ENCODE data around the gene S1PR1. TPM values are rescaled to one million over a fixed set of nuclear protein-coding genes. Genes with fewer than 3 reads are reported as not detected.

The S1PR1 gene
- total and polyA plus RNA-seq, 2 donors, result 17.1 to 45.6 TPM

DNA sequence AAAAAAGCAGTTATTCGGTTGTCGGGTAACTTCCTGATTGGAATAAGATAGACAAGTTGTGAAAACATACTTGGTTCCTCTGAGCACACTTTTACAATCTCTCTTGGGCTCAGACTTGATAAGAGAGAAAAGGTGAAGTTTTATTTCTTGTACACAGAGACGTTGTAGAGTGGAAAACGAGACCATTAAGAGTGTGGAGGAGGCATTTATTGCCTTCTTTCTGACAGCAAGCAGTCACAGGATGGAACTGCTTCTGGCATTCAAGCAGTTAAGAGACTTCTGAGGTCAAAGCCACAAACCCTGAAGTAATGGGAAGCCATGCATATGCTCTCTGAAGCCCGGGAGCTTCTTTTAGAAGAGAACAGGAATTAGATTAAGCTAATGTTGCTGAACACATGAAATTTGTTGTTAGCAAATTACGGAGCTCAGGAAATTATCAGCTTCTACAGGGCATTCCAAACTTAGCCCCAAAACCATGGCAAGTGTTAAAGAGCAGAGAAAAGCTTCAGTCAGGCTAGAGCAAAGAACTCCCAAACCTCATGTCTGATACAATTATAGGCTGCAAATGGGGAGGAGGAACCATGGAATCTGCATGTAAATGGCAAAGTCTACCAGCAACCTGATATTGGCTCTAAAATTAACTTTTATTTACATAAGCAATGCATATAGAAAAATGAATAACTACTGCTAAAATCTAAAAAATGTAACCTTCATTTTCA is 26.0 kb downstream of the S1PR1 start:
- no peaks in the 10 kb centered on the region for H3K9me3 ChIP-seq (ENCODE audit: control insufficient read depth in 2 of 2, insufficient read depth in 1 of 2, low read length in 1 of 2)
- no peaks in the 10 kb centered on the region for H3K27me3 ChIP-seq (ENCODE audit: control insufficient read depth in 2 of 2, insufficient read depth in 1 of 2, low read length in 1 of 2)
- H3K4me3 ChIP-seq (ENCODE audit: low read length in 2 of 2), result no peak overlapping the region
- peak overlapping the region in 1 of 2 donors; percentile 63 for H3K27ac ChIP-seq (ENCODE audit: low read depth in 1 of 2, low read length in 1 of 2)
- H3K4me1 ChIP-seq (ENCODE audit: control insufficient read depth in 2 of 2, insufficient read depth in 2 of 2, low read length in 2 of 2), result peaks cover 7 to 25% of the 10 kb centered on the region in 2 donors
- WGBS, result 3% methylated on average over 6 of the region's 6 CpGs
- no peaks in the 10 kb centered on the region for H3K36me3 ChIP-seq (ENCODE audit: control insufficient read depth in 2 of 2, insufficient read depth in 2 of 2, low read length in 1 of 2)
- peak in 6 of 9 donors; percentile 53 to 87 (median 62) for DNase-seq (ENCODE audit: low read depth in 6 of 9, low spot score in 9 of 9)

DNA sequence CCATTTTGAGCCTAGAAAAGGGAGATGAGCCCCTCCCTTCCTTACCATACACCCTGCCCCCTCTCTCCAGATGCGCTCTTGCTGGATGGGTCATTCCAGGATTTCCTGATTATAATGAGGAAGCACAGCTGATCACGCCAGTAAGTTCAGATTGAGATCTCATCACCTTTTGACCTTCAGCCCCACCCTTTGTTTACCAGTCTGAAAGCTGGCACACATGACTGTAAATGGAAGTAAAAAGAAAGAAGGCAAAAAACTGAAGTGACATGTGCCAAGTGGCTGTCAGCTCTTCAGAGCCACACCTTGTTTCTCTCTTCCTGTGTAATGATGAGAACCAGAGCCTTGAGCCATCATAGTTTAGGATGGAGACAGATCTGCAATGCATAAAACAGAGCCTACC is 27.9 kb downstream of the S1PR1 start:
- peaks cover 7 to 21% of the 10 kb centered on the region in 2 donors for H3K4me1 ChIP-seq (ENCODE audit: control insufficient read depth in 2 of 2, insufficient read depth in 2 of 2, low read length in 2 of 2)
- H3K9me3 ChIP-seq (ENCODE audit: control insufficient read depth in 2 of 2, insufficient read depth in 1 of 2, low read length in 1 of 2), result no peaks in the 10 kb centered on the region
- 70% methylated on average over 2 of the region's 2 CpGs for WGBS
- H3K27me3 ChIP-seq (ENCODE audit: control insufficient read depth in 2 of 2, insufficient read depth in 1 of 2, low read length in 1 of 2), result no peaks in the 10 kb centered on the region
- H3K4me3 ChIP-seq (ENCODE audit: low read length in 2 of 2), result no peak overlapping the region
- H3K27ac ChIP-seq (ENCODE audit: low read depth in 1 of 2, low read length in 1 of 2), result no peak overlapping the region
- no peaks in the 10 kb centered on the region for H3K36me3 ChIP-seq (ENCODE audit: control insufficient read depth in 2 of 2, insufficient read depth in 2 of 2, low read length in 1 of 2)
- peak in 2 of 9 donors; percentile 26 to 59 for DNase-seq (ENCODE audit: low read depth in 6 of 9, low spot score in 9 of 9)

DNA sequence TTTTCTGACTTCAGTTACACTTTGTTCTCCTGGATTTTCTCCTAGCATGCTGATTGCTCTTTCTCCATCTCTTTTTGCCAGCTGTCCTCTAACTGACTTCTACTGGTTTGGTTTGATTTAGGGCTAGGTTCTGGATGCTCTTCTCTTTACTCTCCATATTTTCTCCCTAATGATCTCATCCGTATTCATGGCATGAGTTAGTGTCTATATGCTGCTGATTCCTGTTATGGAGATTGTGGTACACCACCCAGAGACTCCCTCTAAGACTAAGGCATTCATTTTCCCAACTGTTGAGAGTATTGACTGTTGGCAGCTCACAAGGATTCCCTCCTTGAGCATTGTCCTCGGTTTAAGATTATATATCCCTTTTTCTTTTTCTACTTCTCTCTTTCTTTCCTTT is 28.9 kb downstream of the S1PR1 start:
- H3K27ac ChIP-seq (ENCODE audit: low read depth in 1 of 2, low read length in 1 of 2), result no peak overlapping the region
- no peaks in the 10 kb centered on the region for H3K9me3 ChIP-seq (ENCODE audit: control insufficient read depth in 2 of 2, insufficient read depth in 1 of 2, low read length in 1 of 2)
- H3K36me3 ChIP-seq (ENCODE audit: control insufficient read depth in 2 of 2, insufficient read depth in 2 of 2, low read length in 1 of 2), result no peaks in the 10 kb centered on the region
- H3K27me3 ChIP-seq (ENCODE audit: control insufficient read depth in 2 of 2, insufficient read depth in 1 of 2, low read length in 1 of 2), result no peaks in the 10 kb centered on the region
- DNase-seq (ENCODE audit: low read depth in 6 of 9, low spot score in 9 of 9), result no peak
- peaks cover 7 to 21% of the 10 kb centered on the region in 2 donors for H3K4me1 ChIP-seq (ENCODE audit: control insufficient read depth in 2 of 2, insufficient read depth in 2 of 2, low read length in 2 of 2)
- H3K4me3 ChIP-seq (ENCODE audit: low read length in 2 of 2), result no peak overlapping the region
- 94% methylated on average over 2 of the region's 2 CpGs for WGBS

DNA sequence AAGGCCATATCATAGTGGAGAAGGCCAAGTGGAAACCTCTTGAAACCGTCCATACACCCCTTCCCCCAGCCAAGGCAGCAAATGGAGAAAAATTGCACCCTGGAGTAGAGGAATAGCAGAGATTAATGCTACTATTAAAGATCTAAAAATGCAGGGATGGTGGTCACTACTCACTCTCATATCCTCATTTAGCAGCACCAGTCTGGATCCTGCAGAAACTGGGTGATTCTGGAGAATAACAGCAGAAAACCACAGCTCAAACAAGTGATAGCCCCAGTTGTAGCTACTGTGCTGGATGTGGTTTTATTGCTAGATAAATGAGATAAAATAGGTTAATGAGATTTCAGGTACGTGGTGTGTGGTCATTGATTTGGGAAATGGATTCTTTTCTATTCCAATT is 30.3 kb downstream of the S1PR1 start:
- 93% methylated on average over 2 of the region's 2 CpGs for WGBS
- no peak for DNase-seq (ENCODE audit: low read depth in 6 of 9, low spot score in 9 of 9)
- no peaks in the 10 kb centered on the region for H3K9me3 ChIP-seq (ENCODE audit: control insufficient read depth in 2 of 2, insufficient read depth in 1 of 2, low read length in 1 of 2)

DNA sequence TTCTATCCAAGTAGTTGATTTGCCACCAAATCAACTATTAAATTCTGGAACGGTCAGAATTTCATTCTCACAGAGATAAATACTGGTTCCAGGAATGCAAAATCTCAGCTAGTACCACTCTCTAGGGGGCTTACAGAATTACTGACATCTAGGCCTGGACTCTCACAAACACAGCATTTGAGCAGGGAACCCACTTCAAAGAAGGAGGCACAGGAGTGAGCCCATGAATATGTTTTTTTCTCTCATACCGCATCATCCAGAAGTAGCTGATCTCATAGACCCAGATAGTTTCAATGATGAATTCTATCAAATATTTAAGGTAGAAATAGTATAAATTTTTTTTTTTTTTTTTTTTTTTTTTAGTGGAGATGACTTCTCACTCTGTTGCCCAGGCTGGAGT is 32.1 kb downstream of the S1PR1 start:
- Histone ChIP-seq H3K27ac (ENCODE audit: low read depth in 1 of 2, low read length in 1 of 2) (no peak overlapping the region), H3K36me3 (ENCODE audit: control insufficient read depth in 2 of 2, insufficient read depth in 2 of 2, low read length in 1 of 2) (no peaks in the 10 kb centered on the region), H3K27me3 (ENCODE audit: control insufficient read depth in 2 of 2, insufficient read depth in 1 of 2, low read length in 1 of 2) (no peaks in the 10 kb centered on the region), H3K9me3 (ENCODE audit: control insufficient read depth in 2 of 2, insufficient read depth in 1 of 2, low read length in 1 of 2) (no peaks in the 10 kb centered on the region), H3K4me1 (ENCODE audit: control insufficient read depth in 2 of 2, insufficient read depth in 2 of 2, low read length in 2 of 2) (peaks cover 0 to 8% of the 10 kb centered on the region in 2 donors), H3K4me3 (ENCODE audit: low read length in 2 of 2) (no peak overlapping the region)
- DNase-seq (ENCODE audit: low read depth in 6 of 9, low spot score in 9 of 9), result no peak
- 97% methylated on average over 2 of the region's 2 CpGs for WGBS

More for the DNA sequence above, 30.3 kb downstream of the S1PR1 start:
- Histone ChIP-seq H3K27ac (ENCODE audit: low read depth in 1 of 2, low read length in 1 of 2) (no peak overlapping the region), H3K4me1 (ENCODE audit: control insufficient read depth in 2 of 2, insufficient read depth in 2 of 2, low read length in 2 of 2) (peaks cover 7 to 20% of the 10 kb centered on the region in 2 donors), H3K27me3 (ENCODE audit: control insufficient read depth in 2 of 2, insufficient read depth in 1 of 2, low read length in 1 of 2) (no peaks in the 10 kb centered on the region), H3K4me3 (ENCODE audit: low read length in 2 of 2) (no peak overlapping the region), H3K36me3 (ENCODE audit: control insufficient read depth in 2 of 2, insufficient read depth in 2 of 2, low read length in 1 of 2) (no peaks in the 10 kb centered on the region)

DNA sequence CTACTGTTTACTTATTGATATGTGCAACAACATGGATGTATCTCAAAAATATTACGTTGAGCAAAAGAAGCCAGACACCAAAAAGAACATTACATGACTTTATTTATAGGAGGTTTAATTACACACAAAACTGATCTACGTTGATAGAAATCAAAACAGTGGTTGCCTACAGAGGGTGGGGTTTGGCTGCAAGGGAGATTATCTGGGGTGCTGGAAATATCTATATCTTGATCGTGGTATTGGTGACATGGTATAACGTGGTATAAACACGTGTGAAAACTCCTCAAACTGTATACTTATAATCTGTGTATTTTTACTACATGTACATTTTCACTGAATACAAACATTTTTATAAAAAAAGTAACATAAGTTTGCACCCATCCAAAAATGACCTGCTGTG is 38.9 kb downstream of the S1PR1 start:
- H3K9me3 ChIP-seq (ENCODE audit: control insufficient read depth in 2 of 2, insufficient read depth in 1 of 2, low read length in 1 of 2), result no peaks in the 10 kb centered on the region
- no peak for DNase-seq (ENCODE audit: low read depth in 6 of 9, low spot score in 9 of 9)
- H3K27ac ChIP-seq (ENCODE audit: low read depth in 1 of 2, low read length in 1 of 2), result no peak overlapping the region
- no peaks in the 10 kb centered on the region for H3K36me3 ChIP-seq (ENCODE audit: control insufficient read depth in 2 of 2, insufficient read depth in 2 of 2, low read length in 1 of 2)
- H3K27me3 ChIP-seq (ENCODE audit: control insufficient read depth in 2 of 2, insufficient read depth in 1 of 2, low read length in 1 of 2), result no peaks in the 10 kb centered on the region
- peaks cover 2 to 7% of the 10 kb centered on the region in 2 donors for H3K4me1 ChIP-seq (ENCODE audit: control insufficient read depth in 2 of 2, insufficient read depth in 2 of 2, low read length in 2 of 2)
- H3K4me3 ChIP-seq (ENCODE audit: low read length in 2 of 2), result no peak overlapping the region
- 86% methylated on average over 5 of the region's 5 CpGs for WGBS

DNA sequence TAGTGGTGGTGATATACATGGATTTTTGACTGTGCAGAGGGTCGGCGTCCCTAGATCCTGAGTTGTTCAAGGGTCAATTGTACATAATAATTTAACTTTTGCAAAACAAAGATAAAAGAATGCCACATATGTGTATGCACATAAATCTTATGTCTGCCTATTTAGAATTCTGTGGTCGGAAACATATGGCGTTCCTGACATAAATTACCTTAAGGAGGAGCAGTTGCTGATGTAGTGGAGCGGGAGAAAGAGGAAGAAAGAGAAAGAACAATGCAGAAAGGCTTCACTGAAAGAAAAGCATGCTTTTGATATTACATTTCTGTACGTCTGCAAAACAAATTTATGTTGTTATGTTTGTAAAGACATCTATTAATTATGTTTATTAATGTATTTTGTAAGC is 40.0 kb downstream of the S1PR1 start:
- no peak overlapping the region for H3K27ac ChIP-seq (ENCODE audit: low read depth in 1 of 2, low read length in 1 of 2)
- no peak overlapping the region for H3K4me3 ChIP-seq (ENCODE audit: low read length in 2 of 2)
- no peak for DNase-seq (ENCODE audit: low read depth in 6 of 9, low spot score in 9 of 9)
- no peaks in the 10 kb centered on the region for H3K27me3 ChIP-seq (ENCODE audit: control insufficient read depth in 2 of 2, insufficient read depth in 1 of 2, low read length in 1 of 2)
- 20% methylated on average over 6 of the region's 6 CpGs for WGBS
- H3K4me1 ChIP-seq (ENCODE audit: control insufficient read depth in 2 of 2, insufficient read depth in 2 of 2, low read length in 2 of 2), result peaks cover 2 to 7% of the 10 kb centered on the region in 2 donors
- no peaks in the 10 kb centered on the region for H3K36me3 ChIP-seq (ENCODE audit: control insufficient read depth in 2 of 2, insufficient read depth in 2 of 2, low read length in 1 of 2)
- no peaks in the 10 kb centered on the region for H3K9me3 ChIP-seq (ENCODE audit: control insufficient read depth in 2 of 2, insufficient read depth in 1 of 2, low read length in 1 of 2)

DNA sequence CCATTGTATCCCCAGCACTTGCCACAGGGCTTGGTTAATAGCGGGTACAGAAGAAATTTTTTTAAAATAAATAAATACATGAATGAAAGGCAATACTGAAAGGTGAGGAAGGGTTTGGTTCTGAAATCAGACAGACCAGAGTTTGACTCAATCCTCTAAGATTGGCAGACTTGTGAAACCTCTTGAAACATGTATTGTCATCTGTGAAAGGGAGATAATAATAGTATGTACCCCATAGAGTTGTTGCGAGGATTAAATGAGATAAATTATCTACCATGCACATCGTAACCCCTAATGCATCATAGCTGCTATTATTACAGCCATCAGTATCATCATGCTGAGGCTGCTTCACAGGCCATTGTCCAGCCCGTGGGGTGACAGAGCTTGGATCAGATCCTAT is 41.4 kb downstream of the S1PR1 start:
- no peak overlapping the region for H3K27ac ChIP-seq (ENCODE audit: low read depth in 1 of 2, low read length in 1 of 2)
- DNase-seq (ENCODE audit: low read depth in 6 of 9, low spot score in 9 of 9), result no peak

DNA sequence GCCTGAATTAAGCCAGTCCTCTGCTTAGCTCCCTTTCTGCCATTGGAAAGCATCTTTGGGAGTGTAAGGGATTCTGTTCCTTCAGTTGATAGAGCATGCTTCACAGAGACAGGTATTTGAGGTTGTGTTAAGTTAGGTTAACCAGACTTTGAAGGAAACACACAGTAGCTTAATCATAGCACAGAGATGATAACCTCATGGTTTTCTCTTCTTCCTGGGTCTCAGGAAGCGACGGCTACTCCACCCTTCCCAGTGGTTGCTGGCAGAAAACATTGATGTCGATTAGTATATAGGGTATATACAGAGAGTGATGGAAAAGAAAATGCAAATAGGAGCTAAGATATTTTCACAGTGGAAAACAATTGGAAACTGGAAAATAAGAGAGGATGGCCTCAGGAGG is 42.0 kb downstream of the S1PR1 start:
- H3K9me3 ChIP-seq (ENCODE audit: control insufficient read depth in 2 of 2, insufficient read depth in 1 of 2, low read length in 1 of 2), result no peaks in the 10 kb centered on the region
- H3K27ac ChIP-seq (ENCODE audit: low read depth in 1 of 2, low read length in 1 of 2), result peak overlapping the region in 1 of 2 donors; percentile 15
- H3K4me1 ChIP-seq (ENCODE audit: control insufficient read depth in 2 of 2, insufficient read depth in 2 of 2, low read length in 2 of 2), result peaks cover 2 to 13% of the 10 kb centered on the region in 2 donors

More for the DNA sequence above, 41.4 kb downstream of the S1PR1 start:
- no peak overlapping the region for H3K4me3 ChIP-seq (ENCODE audit: low read length in 2 of 2)
- no peaks in the 10 kb centered on the region for H3K9me3 ChIP-seq (ENCODE audit: control insufficient read depth in 2 of 2, insufficient read depth in 1 of 2, low read length in 1 of 2)
- WGBS, result 96% methylated on average over 4 of the region's 4 CpGs
- no peaks in the 10 kb centered on the region for H3K27me3 ChIP-seq (ENCODE audit: control insufficient read depth in 2 of 2, insufficient read depth in 1 of 2, low read length in 1 of 2)
- H3K4me1 ChIP-seq (ENCODE audit: control insufficient read depth in 2 of 2, insufficient read depth in 2 of 2, low read length in 2 of 2), result peaks cover 2 to 9% of the 10 kb centered on the region in 2 donors
- H3K36me3 ChIP-seq (ENCODE audit: control insufficient read depth in 2 of 2, insufficient read depth in 2 of 2, low read length in 1 of 2), result no peaks in the 10 kb centered on the region

More for the DNA sequence above, 42.0 kb downstream of the S1PR1 start:
- WGBS, result 25% methylated on average over 3 of the region's 3 CpGs
- Histone ChIP-seq H3K4me3 (ENCODE audit: low read length in 2 of 2) (no peak overlapping the region), H3K36me3 (ENCODE audit: control insufficient read depth in 2 of 2, insufficient read depth in 2 of 2, low read length in 1 of 2) (no peaks in the 10 kb centered on the region), H3K27me3 (ENCODE audit: control insufficient read depth in 2 of 2, insufficient read depth in 1 of 2, low read length in 1 of 2) (no peaks in the 10 kb centered on the region)
- DNase-seq (ENCODE audit: low read depth in 6 of 9, low spot score in 9 of 9), result peak in 1 of 9 donors; percentile 39
